ENCODE data around the gene BRMS1L.

DNA sequence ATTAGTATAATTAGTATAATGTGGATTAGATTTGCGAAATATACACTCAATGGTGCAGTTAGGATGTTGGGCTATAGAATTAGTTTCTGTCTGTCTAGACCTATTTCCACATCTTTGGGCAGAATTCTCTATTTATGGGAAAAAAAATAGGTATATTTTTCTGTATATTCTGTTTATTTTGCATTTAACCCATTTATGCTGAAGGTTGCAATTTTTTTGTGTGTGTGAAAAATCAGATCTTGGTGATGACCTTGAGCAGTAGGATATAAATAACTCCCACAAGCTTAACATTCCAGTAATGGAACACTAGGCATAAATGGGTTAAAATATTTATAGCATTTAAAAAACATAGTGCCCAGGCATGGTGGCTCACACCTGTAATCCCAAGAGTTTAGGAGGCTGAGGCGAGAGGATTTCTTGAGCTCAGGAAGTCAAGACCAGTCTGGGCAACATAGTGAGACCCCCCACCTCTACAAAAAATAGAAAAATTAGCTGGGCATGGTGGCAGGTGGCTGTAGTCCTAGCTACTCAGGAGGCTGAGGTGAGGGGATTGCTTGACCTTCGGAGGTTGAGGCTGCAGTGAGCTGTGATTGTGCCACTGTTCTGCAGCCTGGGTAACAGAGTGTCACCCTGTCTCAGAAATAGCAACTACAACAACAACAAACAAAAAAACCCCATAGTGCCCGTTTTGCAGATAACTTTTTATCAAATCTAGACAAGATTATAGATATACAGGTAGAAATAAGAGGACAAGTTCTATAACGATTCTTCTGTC, 9.3 kb downstream of the BRMS1L start:
- no peak for TF ChIP-seq EZH2phosphoT487 (IDR thresholded peaks at IDR 0.05; ENCODE audit: unreplicated experiment)
- TF ChIP-seq, protein P1, sequence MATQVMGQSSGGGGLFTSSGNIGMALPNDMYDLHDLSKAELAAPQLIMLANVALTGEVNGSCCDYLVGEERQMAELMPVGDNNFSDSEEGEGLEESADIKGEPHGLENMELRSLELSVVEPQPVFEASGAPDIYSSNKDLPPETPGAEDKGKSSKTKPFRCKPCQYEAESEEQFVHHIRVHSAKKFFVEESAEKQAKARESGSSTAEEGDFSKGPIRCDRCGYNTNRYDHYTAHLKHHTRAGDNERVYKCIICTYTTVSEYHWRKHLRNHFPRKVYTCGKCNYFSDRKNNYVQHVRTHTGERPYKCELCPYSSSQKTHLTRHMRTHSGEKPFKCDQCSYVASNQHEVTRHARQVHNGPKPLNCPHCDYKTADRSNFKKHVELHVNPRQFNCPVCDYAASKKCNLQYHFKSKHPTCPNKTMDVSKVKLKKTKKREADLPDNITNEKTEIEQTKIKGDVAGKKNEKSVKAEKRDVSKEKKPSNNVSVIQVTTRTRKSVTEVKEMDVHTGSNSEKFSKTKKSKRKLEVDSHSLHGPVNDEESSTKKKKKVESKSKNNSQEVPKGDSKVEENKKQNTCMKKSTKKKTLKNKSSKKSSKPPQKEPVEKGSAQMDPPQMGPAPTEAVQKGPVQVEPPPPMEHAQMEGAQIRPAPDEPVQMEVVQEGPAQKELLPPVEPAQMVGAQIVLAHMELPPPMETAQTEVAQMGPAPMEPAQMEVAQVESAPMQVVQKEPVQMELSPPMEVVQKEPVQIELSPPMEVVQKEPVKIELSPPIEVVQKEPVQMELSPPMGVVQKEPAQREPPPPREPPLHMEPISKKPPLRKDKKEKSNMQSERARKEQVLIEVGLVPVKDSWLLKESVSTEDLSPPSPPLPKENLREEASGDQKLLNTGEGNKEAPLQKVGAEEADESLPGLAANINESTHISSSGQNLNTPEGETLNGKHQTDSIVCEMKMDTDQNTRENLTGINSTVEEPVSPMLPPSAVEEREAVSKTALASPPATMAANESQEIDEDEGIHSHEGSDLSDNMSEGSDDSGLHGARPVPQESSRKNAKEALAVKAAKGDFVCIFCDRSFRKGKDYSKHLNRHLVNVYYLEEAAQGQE (IDR thresholded peaks at IDR 0.05; ENCODE audit: unreplicated experiment), result no peak
- TF ChIP-seq, protein P2, sequence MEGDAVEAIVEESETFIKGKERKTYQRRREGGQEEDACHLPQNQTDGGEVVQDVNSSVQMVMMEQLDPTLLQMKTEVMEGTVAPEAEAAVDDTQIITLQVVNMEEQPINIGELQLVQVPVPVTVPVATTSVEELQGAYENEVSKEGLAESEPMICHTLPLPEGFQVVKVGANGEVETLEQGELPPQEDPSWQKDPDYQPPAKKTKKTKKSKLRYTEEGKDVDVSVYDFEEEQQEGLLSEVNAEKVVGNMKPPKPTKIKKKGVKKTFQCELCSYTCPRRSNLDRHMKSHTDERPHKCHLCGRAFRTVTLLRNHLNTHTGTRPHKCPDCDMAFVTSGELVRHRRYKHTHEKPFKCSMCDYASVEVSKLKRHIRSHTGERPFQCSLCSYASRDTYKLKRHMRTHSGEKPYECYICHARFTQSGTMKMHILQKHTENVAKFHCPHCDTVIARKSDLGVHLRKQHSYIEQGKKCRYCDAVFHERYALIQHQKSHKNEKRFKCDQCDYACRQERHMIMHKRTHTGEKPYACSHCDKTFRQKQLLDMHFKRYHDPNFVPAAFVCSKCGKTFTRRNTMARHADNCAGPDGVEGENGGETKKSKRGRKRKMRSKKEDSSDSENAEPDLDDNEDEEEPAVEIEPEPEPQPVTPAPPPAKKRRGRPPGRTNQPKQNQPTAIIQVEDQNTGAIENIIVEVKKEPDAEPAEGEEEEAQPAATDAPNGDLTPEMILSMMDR (conservative IDR thresholded peaks at IDR 0.05; ENCODE audit: low read depth in 2 of 2), result no peak
